SW480 (cell line): Measurements from ENCODE around the gene KIAA0232.
A peak's percentile ranks its signal among the peaks of the same experiment; 100 is the strongest.
"Not testable (repeated sequence)": the region's sequence is repeated elsewhere in the genome, so short reads cannot be mapped to it uniquely, and the experiment has no call there.

Experiments used
- DNase-seq: peaks from one replicate; pipeline ENCODE4 v3.0.0-alpha.2; 2016; ENCODE audit warnings: low spot score

The KIAA0232 gene

DNA sequence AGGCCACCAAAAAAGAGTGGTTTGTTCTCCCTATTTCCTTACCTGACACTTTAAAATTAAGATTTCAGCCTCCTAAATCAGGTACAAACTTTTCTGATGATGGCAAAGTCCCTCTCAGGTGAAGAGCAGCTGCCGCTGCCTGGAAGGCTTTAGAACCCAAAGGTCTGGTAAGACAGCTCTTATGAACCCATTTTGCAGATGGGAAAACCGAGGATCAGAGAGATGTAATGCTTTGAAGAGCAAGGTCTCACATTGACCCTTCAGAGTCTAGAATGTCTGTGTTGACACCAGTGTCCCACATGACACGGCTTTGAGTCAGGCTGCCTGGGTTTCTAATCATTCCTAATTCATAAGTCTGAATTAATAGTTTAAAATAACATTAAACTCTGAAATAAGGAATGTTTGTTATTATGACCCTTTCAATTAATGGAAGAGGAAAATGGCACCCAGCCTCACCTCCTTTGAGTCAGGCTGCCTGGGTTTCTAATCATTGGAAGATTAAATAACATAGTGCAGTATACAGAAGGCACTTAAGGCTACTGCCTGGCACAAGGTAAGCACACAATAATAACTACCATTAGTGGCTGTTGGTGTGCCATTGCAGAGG lies 27.9 kb upstream of the KIAA0232 start:
- DNase-seq, result no peak

DNA sequence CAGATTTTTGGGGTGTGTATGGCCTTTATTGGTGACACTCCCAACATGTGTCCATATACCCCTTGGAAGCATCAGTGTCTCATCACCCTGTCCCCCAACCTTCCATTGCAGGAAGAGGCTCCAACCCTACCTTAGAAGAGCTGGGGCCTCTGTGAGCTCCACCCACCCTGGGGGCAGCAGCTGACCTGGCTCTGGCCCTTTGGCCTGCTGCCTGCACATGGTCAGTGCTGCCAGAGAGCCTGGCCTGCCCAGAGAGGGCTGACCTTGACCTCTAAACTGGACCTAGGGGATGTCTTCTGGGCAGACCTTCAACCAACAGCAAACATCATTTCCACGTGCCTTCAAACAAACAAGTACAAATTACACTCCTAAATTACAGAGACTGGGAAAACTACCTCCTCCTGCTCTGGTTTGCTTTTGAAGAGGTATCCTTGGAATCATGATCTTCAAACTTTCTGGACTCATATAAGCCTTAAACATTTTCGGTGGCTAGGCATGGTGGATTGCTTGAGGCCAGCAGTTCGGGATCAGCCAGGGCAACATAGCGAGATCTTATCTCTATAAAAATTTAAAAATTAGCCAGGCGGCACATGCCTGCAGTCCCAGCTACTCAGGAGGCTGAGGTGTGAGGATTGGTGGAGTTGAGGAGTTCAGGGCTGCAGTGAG lies 27.3 kb upstream of the KIAA0232 start:
- no peak for DNase-seq

GRCh38 chr4:6756345-6756744 lies 26.2 kb upstream of the KIAA0232 start:
- DNase-seq, result not testable (repeated sequence)

DNA sequence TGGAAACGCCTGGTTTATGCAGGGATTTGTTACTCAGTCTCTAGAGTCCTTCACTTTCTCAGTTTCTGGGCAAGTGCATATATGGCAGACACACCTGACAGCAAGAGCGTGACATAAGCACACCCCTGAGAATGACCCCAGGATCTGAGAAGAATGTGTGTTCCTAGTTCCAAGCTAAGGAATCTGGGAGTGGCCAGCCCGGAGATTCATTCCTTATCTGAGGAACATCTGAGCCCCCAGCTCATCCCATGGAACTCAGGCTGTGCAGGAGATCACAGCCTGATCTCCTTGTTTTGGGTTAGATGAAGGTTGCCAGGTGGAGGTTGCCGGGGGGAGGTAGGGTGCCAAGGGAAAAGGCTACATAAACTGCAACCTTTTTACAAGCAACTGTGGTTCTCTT lies 23.8 kb upstream of the KIAA0232 start:
- no peak for DNase-seq

DNA sequence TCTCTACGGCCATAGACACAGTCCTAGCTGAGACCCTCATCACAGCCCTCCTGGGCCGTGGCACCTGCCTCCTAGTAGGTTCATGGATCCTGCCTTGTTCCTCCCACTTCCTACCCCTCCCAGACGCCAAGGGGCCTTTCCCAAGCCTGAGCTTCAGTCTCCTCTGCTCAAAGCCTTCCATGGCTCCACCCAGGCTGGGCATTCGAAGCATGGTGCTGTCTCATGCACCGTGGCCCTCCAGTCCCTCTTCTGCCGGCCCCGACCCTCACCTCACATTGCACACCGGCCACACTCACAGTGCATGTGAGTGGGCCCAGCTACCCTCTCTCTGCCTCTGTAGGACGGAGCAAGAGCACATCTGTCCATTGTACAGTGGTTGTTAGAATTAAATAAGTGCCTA lies 21.7 kb upstream of the KIAA0232 start:
- DNase-seq, result no peak

DNA sequence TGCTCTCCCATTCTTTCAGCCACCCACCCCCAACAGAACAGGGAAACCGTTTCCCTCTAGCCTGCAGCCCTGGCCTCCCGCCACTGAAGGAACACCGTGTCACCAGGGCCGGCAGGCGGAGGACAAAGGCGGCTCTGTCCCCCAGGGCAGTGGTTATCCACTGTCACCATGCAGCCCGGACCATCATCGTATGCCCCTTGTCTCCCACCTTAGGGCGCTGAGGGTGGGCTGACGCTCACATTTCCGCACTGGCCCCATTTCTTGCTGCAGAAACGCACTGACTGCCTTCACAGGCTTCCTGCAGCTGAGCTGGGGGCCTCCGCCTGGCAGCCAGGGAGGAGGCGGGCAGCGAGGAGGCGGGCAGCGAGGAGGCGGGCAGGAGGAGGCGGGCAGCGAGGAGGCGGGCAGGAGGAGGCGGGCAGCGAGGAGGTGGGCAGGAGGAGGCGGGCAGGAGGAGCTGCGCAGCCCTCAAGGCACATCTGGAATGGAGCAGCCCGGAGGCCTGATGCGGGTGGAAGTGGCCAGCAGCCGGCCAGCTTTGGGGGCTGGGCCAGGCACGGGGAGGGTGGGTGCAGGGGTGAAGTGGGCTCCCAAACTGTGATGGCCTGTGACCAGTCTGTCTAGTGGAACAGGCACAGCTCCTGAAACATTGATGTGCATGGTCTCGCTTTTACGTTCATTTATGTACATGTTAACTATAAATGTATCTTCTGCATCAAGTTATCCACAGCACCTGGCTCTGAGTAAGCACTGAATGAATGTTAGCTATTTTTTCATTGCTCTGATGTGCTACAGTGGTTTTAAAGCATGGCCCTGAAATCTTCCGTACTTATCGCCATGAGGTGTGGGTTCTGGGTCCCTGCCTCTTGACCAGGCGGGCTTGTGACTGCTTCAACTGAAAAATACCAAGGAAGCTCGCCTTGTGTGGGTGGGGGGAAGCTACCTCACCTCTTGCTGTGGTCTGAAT lies 20.6 kb upstream of the KIAA0232 start:
- DNase-seq, result no peak

DNA sequence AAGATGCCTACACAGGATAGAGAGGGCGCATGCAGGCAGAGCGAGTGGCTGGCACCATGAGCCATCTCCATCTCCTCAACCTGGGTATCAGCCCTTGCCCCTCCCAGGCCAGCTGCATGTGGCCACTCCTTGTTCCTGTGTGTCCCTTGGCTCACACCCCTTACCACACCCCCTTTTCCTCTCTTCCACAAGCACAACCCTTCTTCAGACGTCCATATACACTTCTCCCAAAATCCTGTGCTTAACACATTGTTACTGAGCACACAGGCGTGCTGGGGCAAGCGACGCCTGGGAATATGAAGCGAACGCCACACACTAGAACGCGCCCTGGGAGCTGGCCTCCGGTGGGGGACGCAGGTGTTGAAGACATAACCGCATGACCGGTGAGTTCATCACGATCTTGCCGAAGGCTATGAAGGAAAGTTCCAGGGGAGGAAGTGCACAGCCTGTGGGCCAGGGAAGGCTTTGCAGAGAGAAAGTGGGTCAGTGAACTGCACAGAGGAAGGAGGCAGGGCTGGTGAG lies 19.1 kb upstream of the KIAA0232 start:
- DNase-seq, result peak; percentile 71

DNA sequence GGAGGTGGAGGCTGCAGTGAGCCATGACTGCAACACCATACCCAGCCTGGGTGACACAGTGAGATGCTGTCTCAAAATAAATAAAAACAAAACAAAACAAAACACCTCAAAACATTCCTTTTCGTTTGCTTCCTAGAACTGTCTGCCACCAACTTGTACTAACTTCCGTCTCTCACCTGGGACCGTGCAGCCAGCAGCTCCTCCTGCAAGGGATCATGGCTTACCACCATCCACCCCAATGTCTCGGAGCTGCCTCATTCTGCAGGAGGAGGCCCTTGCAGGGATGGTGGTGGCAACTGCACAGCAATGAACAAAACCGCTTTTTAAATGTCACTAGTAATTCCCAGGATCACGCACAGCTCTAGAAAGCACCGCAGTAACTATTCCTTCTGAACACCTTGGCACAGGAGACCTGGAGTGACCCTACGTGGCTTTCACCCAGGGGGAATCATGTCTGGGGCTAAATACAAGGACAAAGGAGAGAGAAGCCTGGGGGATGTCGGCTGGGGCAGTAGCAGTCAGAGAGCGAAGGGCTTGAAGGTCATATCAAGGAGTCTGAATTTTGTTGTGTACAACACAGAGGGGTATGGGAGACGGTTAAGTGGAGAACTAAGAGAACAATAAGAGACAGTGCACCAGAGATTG lies 17.4 kb upstream of the KIAA0232 start:
- no peak for DNase-seq

GRCh38 chr4:6765703-6766102 lies 16.8 kb upstream of the KIAA0232 start:
- no peak for DNase-seq

GRCh38 chr4:6767386-6767747 lies 15.2 kb upstream of the KIAA0232 start:
- DNase-seq, result peak; percentile 73

DNA sequence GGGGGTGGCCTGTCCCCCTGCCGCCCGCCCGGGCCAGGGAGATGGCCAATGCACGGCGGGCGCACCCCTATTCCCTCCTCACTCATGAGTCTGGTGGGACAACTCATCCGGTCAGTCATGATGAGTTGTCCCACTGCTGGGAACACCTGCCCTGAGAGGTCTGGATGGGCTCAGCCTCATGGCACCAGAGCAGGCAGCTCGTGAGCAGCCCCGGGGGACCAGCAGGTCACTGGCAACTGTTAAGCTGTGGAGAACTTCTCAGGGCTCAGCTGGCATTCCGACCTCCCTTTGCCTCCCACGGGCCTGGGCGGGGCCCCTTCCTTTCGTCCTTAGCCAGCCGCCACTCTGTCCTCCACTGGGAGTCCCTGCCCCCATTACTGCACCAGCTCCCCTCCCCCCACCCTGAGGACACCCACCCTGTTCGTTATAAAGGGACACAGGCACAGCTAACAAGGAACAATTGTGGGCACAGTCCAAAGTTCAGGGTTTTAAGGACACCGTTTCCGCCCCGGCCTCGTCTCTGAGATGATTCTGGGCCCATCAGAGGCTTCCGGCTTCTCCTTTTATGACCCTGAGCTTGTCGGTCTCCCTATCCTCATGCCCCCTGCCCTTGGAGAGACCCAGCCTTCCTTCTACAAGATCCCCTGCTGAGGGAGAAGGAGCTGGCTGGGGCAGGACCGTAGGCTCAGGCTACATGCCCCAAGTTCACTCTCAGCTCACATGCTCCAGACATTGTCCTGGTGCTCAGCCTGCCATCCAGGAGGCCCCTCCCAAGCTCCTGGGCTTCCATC lies 14.6 kb upstream of the KIAA0232 start:
- peak; percentile 75 for DNase-seq

GRCh38 chr4:6768539-6768905 lies 14.0 kb upstream of the KIAA0232 start:
- DNase-seq, result no peak

DNA sequence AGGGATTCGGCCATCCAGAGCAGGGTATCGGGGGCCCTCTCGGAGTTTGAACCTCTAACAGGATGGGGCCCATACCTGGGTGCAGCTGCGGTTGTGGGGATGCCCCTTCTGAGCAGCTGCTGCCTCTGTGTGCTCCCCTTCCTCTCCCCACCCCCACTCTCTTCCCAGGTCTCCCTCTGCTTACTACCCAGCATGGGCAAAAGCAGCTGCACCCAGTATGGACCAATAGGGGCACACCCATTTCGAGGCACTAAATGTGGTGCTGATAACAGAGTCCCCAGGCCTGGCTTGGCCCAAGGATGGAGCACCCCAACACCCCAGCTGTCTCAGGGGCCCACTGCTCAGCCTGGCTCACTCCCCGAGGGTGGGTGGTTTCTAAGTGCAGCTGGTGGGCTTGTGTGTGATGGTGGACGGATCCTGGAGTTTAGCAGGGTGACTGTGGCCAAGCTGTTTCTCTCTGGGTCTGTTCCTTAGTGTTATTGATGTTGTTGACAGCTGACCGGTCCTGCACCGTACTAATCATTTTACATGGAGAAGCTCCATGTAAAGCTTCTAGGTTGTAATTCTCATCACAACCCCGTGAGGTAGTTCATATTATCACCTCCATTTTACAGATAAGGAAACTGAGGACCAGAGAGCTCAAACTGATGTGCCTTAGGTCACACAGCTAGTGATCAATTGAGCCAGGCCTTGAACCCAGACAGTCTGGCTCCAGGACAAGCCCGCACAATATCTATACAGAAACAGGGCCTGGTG lies 13.1 kb upstream of the KIAA0232 start:
- DNase-seq, result no peak

GRCh38 chr4:6769989-6770420 lies 12.5 kb upstream of the KIAA0232 start:
- no peak for DNase-seq

GRCh38 chr4:6770581-6771228 lies 11.8 kb upstream of the KIAA0232 start:
- DNase-seq, result no peak

DNA sequence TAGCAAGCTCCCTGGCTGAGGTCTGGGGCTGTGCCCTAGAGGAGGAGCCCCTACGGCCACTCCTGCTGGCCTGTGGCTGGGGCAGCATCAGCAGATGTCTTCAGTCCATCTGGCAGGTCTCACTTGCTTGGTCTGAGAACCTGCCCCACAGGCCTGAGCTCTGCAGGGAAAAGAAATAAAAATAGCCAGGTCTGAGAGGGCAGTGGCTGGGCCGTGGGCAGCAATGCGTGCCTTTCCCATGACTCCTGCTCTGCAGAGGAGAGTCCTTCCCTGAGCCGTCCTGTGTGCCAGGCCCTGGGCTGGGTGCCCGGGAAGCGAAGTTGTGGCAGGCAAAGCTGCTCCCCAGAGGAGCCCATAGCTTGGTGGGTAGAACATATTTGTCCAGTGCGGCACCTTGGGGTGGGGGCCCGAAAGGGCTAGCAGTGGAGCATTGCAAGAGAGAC lies 11.3 kb upstream of the KIAA0232 start:
- no peak for DNase-seq

- peak; percentile 69 for DNase-seq
Measured at GRCh38 chr4:6772223-6772928, 10.2 kb upstream of the KIAA0232 start.

GRCh38 chr4:6773106-6773505 lies 9.4 kb upstream of the KIAA0232 start:
- no peak for DNase-seq
